CD4-positive, alpha-beta T cell treated with Interleukin-17A for 4 hours (primary cell): ENCODE results near the gene RAPGEF3.

Experiments used
- DNase-seq: peaks from one replicate; pipeline ENCODE4 v3.0.0-alpha.2; 2020; ENCODE audit warnings: mixed read lengths

The RAPGEF3 gene

GRCh38 chr12:47755655-47756562 lies 2.8 kb downstream of the RAPGEF3 start:
- DNase-seq = no peak

- DNase-seq = no peak
These were observed 3.8 kb downstream of the RAPGEF3 start for GRCh38 chr12:47754881-47755280.

GRCh38 chr12:47754126-47754525 lies 4.6 kb downstream of the RAPGEF3 start:
- no peak for DNase-seq

- DNase-seq = no peak
These were observed 5.4 kb downstream of the RAPGEF3 start for GRCh38 chr12:47753021-47754001.

GRCh38 chr12:47752552-47752951 lies 6.1 kb downstream of the RAPGEF3 start:
- DNase-seq = no peak

GRCh38 chr12:47752121-47752520 lies 6.6 kb downstream of the RAPGEF3 start:
- no peak for DNase-seq

- no peak for DNase-seq
These were observed 7.1 kb downstream of the RAPGEF3 start for GRCh38 chr12:47751561-47751960.

- DNase-seq = no peak
These were observed 7.7 kb downstream of the RAPGEF3 start for GRCh38 chr12:47750916-47751470.

GRCh38 chr12:47750229-47750798 lies 8.4 kb downstream of the RAPGEF3 start:
- DNase-seq = no peak

GRCh38 chr12:47748899-47749298 lies 9.8 kb downstream of the RAPGEF3 start:
- DNase-seq = no peak

GRCh38 chr12:47748507-47748828 lies 10.2 kb downstream of the RAPGEF3 start:
- no peak for DNase-seq

- DNase-seq = no peak
These were observed 10.8 kb downstream of the RAPGEF3 start for GRCh38 chr12:47747596-47748506.

GRCh38 chr12:47747126-47747525 lies 11.6 kb downstream of the RAPGEF3 start:
- no peak for DNase-seq

- no peak for DNase-seq
These were observed 12.2 kb downstream of the RAPGEF3 start for GRCh38 chr12:47746523-47746922.

- no peak for DNase-seq
These were observed 12.6 kb downstream of the RAPGEF3 start for GRCh38 chr12:47746073-47746472.

- no peak for DNase-seq
These were observed 13.1 kb downstream of the RAPGEF3 start for GRCh38 chr12:47745485-47746041.

- DNase-seq = no peak
These were observed 13.8 kb downstream of the RAPGEF3 start for GRCh38 chr12:47744778-47745436.

- DNase-seq = peak; percentile 83
These were observed 14.6 kb downstream of the RAPGEF3 start for GRCh38 chr12:47744005-47744651.

- no peak for DNase-seq
These were observed 15.3 kb downstream of the RAPGEF3 start for GRCh38 chr12:47743311-47743860.

- peak; percentile 81 for DNase-seq
These were observed 16.3 kb downstream of the RAPGEF3 start for GRCh38 chr12:47742253-47742825.
